Measurements from ENCODE around the gene ZNF205. TPM values are rescaled to one million over a fixed set of nuclear protein-coding genes. Genes with fewer than 3 reads are reported as not detected.

Gene ZNF205
- total and polyA plus RNA-seq, 2 of the 8 experiments (the other 6 are each of a cell fraction or from before 2014, with no cell fraction given), result 19.1 to 19.9 TPM

GRCh38 chr16:3063625-3064386, 48.6 kb upstream of the ZNF205 start:
- no peak overlapping the region for H3K4ac ChIP-seq (replicated peaks; ENCODE audit: insufficient read length, low read depth, low read length)
- TF ChIP-seq EP300 (IDR thresholded peaks at IDR 0.05; ENCODE audit: borderline replicate concordance in 1 of 2, low read depth in 2 of 2, low read length in 2 of 2) (no peak), SIRT6 (IDR thresholded peaks at IDR 0.05; ENCODE audit: low read length) (no peak), SRF (IDR thresholded peaks at IDR 0.05; ENCODE audit: low read depth, low read length) (peak; percentile 94), POLR2A (IDR thresholded peaks at IDR 0.05; ENCODE audit: control extremely low read depth in 1 of 2, low read depth in 2 of 2, low read length in 2 of 2) (peak in 1 of 2 experiments; percentile 46; a peak in 1 of 3 replicates), KDM1A (IDR thresholded peaks at IDR 0.05; ENCODE audit: borderline replicate concordance, low read length) (no peak)
- CTCF ChIA-PET (ENCODE audit: partially characterized antibody), result interaction anchor here (0.6 to 8.3 kb wide), 15 partner anchors 20 to 356 kb away, joined by 3 to 76 read pairs (median 3); partner anchors contain the start of gene ZSCAN10
- POLR2A ChIA-PET (ENCODE audit: partially characterized antibody), result interaction anchor here (0.7 to 12.7 kb wide), 12 partner anchors 12 to 434 kb away, joined by 3 to 140 read pairs (median 5); partner anchors contain the start of genes CLDN6, TNFRSF12A and ZSCAN10
- no peak overlapping the region for H4K91ac ChIP-seq (replicated peaks; ENCODE audit: insufficient read length, low read length)
- H3K27ac ChIP-seq (ENCODE audit: low read depth, low read length), result no peak overlapping the region
- H2BK120ac ChIP-seq (replicated peaks; ENCODE audit: low read depth, low read length), result no peak overlapping the region
- H3K23ac ChIP-seq (ENCODE audit: insufficient read length), result no peak overlapping the region
- H3K18ac ChIP-seq (ENCODE audit: extremely low read depth, low read length), result 0 out of 2 replicates have a peak overlapping the region, but pooled peaks have one; percentile 78
- no peaks in the 10 kb centered on the region for H3K27me3 ChIP-seq (replicated peaks in 1 of 4; ENCODE audit: control insufficient read depth in 3 of 4, extremely low read depth in 1 of 4, insufficient read depth in 3 of 4, low read length in 3 of 4)
- no peaks in the 10 kb centered on the region for H3K36me3 ChIP-seq (ENCODE audit: control insufficient read depth in 2 of 4, insufficient read depth in 4 of 4, low read length in 3 of 4)
- H3K9ac ChIP-seq (replicated peaks in 1 of 4; ENCODE audit: extremely low read depth in 1 of 4, low read depth in 3 of 4, low read length in 3 of 4), result no peak overlapping the region
- H3K4me2 ChIP-seq (ENCODE audit: insufficient read depth in 1 of 2, low read depth in 2 of 2, low read length in 2 of 2), result no peak overlapping the region
- H2BK20ac ChIP-seq (ENCODE audit: low read length), result peak overlapping the region; percentile 90; the same call in 1 of the 2 replicates
- no peak overlapping the region for H3K56ac ChIP-seq (replicated peaks; ENCODE audit: insufficient read length, low read depth, low read length)
- WGBS, 2 experiments (ENCODE audit: extremely low coverage in 1 of 2, insufficient coverage in 1 of 2, insufficient read length in 1 of 2, insufficient replicate concordance in 2 of 2, low coverage in 1 of 2, low lambda C conversion rate in 2 of 2, missing lambda C conversion rate in 1 of 2), result 88% methylated on average over 7 of the region's 8 CpGs; no CpG with 5 or more reads in 1 of the 2 experiments
- no peak overlapping the region for H2AFZ ChIP-seq (ENCODE audit: low read length)
- H2AK5ac ChIP-seq (ENCODE audit: low read depth, low read length), result no peak overlapping the region
- no peak overlapping the region for H4K8ac ChIP-seq (ENCODE audit: extremely low read depth, insufficient read depth, low read length)
- no peaks in the 10 kb centered on the region for H3K9me3 ChIP-seq (ENCODE audit: insufficient read depth in 2 of 2, low read depth in 1 of 2, low read length in 1 of 2)
- no peak overlapping the region for H2BK15ac ChIP-seq (ENCODE audit: low read length)
- H3K4me1 ChIP-seq (replicated peaks in 1 of 4; ENCODE audit: control insufficient read depth in 3 of 4, insufficient read depth in 4 of 4, low read length in 3 of 4), result peaks cover 4 to 11% (median 5%) of the 10 kb centered on the region in 4 experiments; a peak in 5 of 7 replicates
- no peaks in the 10 kb centered on the region for H4K20me1 ChIP-seq (replicated peaks in 1 of 2; ENCODE audit: control insufficient read depth in 1 of 2, insufficient read depth in 2 of 2, low read length in 2 of 2)
- DNase-seq (ENCODE audit: low read depth in 1 of 2, low spot score in 2 of 2), result no peak
- H4K5ac ChIP-seq (ENCODE audit: insufficient read length, low read depth, low read length), result no peak overlapping the region
- H2BK12ac ChIP-seq (ENCODE audit: low read depth, low read length), result no peak overlapping the region
- H3K23me2 ChIP-seq (ENCODE audit: low read depth, low read length), result peaks cover 4% of the 10 kb centered on the region; the same call in 1 of the 2 replicates
- no peak overlapping the region for H2BK5ac ChIP-seq (ENCODE audit: low read depth, low read length)
- H3K14ac ChIP-seq (ENCODE audit: insufficient read length), result no peak overlapping the region
- FAIRE-seq, result no peak
- no peak overlapping the region for H3K4me3 ChIP-seq (ENCODE audit: extremely low read depth in 1 of 4, insufficient read depth in 2 of 4, low read depth in 3 of 4, low read length in 4 of 4)
- H3K79me1 ChIP-seq (ENCODE audit: low read depth, low read length), result no peaks in the 10 kb centered on the region
- H3K79me2 ChIP-seq (ENCODE audit: control insufficient read depth in 1 of 2, insufficient read depth in 2 of 2, low read length in 2 of 2), result no peaks in the 10 kb centered on the region

Data from H1 (cell line).